Gastrocnemius medialis (tissue), 4 donors: ENCODE results near the gene POLR3B.

Source experiments
- CTCF ChIP-seq, 5 experiments: fragments of 450-650 bp in 3 of 5; fragments of 200-600 bp in 2 of 5; sonication (generic) in 2 of 5; IDR thresholded peaks in 4 of 5; conservative IDR thresholded peaks in 1 of 5; 1 replicate in 4 of 5; 2 replicates in 1 of 5; pipeline ENCODE4 v1.5.1; 2016 to 2019; ENCODE audit warnings: antibody characterized with exemption in 5 of 5, mild to moderate bottlenecking in 3 of 5, moderate library complexity in 3 of 5
- POLR2A ChIP-seq, 2 donors: fragments of 450-650 bp; IDR thresholded peaks; one replicate each; pipeline ENCODE4 v1.6.1; 2017; ENCODE audit warnings: antibody characterized with exemption in 2 of 2, mild to moderate bottlenecking in 2 of 2, moderate library complexity in 2 of 2

GRCh38 chr12:106417926-106418910 is 60.7 kb downstream of the POLR3B start:
- TF ChIP-seq CTCF (IDR thresholded peaks at IDR 0.05 in 4 of 5, conservative IDR thresholded peaks at IDR 0.05 in 1 of 5) (no peak), POLR2A (IDR thresholded peaks at IDR 0.05) (no peak)
